IMR-90 (cell line): ENCODE measurements around the gene FOXL1. TPM values are rescaled to one million over a fixed set of nuclear protein-coding genes. Genes with fewer than 3 reads are reported as not detected.
A peak's percentile ranks its signal among the peaks of the same experiment; 100 is the strongest.

Experiments used
- ATAC-seq: fragments of 200-7000 bp; cut with Tn5 transposase; 2 replicates; pipeline ENCODE4 v1.9.1; 2020; ENCODE audit warnings: low read depth, mild to moderate bottlenecking, moderate library complexity
- BruUV-seq: library from RNA; stranded (reverse); fragments of 400-500 nt; replicated peaks from 2 replicates; lab custom pipeline; 2021; lab: Mats Ljungman, UMichigan
- CTCF ChIA-PET: fragments of 300-600 bp; formaldehyde crosslinking; extraction: SDS; loops from one replicate; lab custom pipeline; 2021; ENCODE audit warnings: antibody characterized with exemption; lab: Yijun Ruan, JAX
- POLR2A ChIA-PET: fragments of 300-600 bp; sonication (Branson Sonifier 250); formaldehyde crosslinking; loops from one replicate; lab custom pipeline; 2022; ENCODE audit warnings: antibody characterized with exemption; ENCODE audit not compliant: unreplicated experiment; lab: Charles Lee
- DNase-seq: peaks from one replicate; pipeline ENCODE4 v3.0.0; 2013
- H2AFZ ChIP-seq: replicated peaks from 2 replicates; pipeline ENCODE3; 2013; ENCODE audit warnings: low read length, mild to moderate bottlenecking; ENCODE audit not compliant: poor library complexity
- H2AK5ac ChIP-seq: 2 replicates; pipeline ENCODE4 v1.6.1; 2013; ENCODE audit warnings: low read depth, low read length, inconsistent platforms
- H2AK9ac ChIP-seq: replicated peaks from 2 replicates; pipeline ENCODE3; 2013; ENCODE audit warnings: mild to moderate bottlenecking, low read depth, low read length, moderate library complexity; ENCODE audit not compliant: poor library complexity
- H2BK120ac ChIP-seq: 2 replicates; pipeline ENCODE4 v1.6.1; 2013; ENCODE audit warnings: low read depth, low read length, inconsistent platforms
- H2BK15ac ChIP-seq: 3 replicates; pipeline ENCODE4 v1.6.1; 2013; ENCODE audit warnings: low read depth, low read length, inconsistent platforms
- H2BK20ac ChIP-seq: 2 replicates; pipeline ENCODE4 v1.6.1; 2013; ENCODE audit warnings: low read depth, mild to moderate bottlenecking, inconsistent platforms, low read length, moderate library complexity
- H2BK5ac ChIP-seq: 2 replicates; pipeline ENCODE4 v1.6.1; 2013; ENCODE audit warnings: mild to moderate bottlenecking, low read depth, low read length, inconsistent platforms; ENCODE audit not compliant: poor library complexity, severe bottlenecking
- H3K14ac ChIP-seq: replicated peaks from 2 replicates; pipeline ENCODE4 v1.6.1; 2013; ENCODE audit warnings: low read depth, low read length, inconsistent platforms
- H3K18ac ChIP-seq: 2 replicates; pipeline ENCODE4 v1.6.1; 2013; ENCODE audit warnings: low read depth, low read length, control low read depth
- H3K23ac ChIP-seq: 2 replicates; pipeline ENCODE4 v1.6.1; 2013; ENCODE audit warnings: low read depth, low read length, inconsistent platforms
- H3K27ac ChIP-seq: 2 replicates; pipeline ENCODE4 v1.5.1; 2013; ENCODE audit warnings: mild to moderate bottlenecking, control low read depth, low read length; ENCODE audit not compliant: insufficient read depth
- H3K27me3 ChIP-seq: 2 replicates; pipeline ENCODE4 v1.6.1; 2013; ENCODE audit warnings: low read length; ENCODE audit not compliant: control insufficient read depth, insufficient read depth
- H3K36me3 ChIP-seq: 2 replicates; pipeline ENCODE4 v1.6.1; 2013; ENCODE audit warnings: low read length, mixed read lengths; ENCODE audit not compliant: control insufficient read depth, insufficient read depth
- H3K4ac ChIP-seq: 2 replicates; pipeline ENCODE4 v1.6.1; 2013; ENCODE audit warnings: low read depth, low read length, inconsistent platforms
- H3K4me1 ChIP-seq: 2 replicates; pipeline ENCODE4 v1.6.1; 2013; ENCODE audit warnings: low read length, mixed read lengths; ENCODE audit not compliant: control insufficient read depth, insufficient read depth
- H3K4me2 ChIP-seq: 2 replicates; pipeline ENCODE4 v1.6.1; 2013; ENCODE audit warnings: low read depth, mild to moderate bottlenecking, control low read depth, low read length, moderate library complexity
- H3K4me3 ChIP-seq: 2 replicates; pipeline ENCODE4 v1.5.1; 2013; ENCODE audit warnings: low read depth, mild to moderate bottlenecking, control low read depth, low read length, moderate library complexity; ENCODE audit not compliant: insufficient read depth
- H3K56ac ChIP-seq: 2 replicates; pipeline ENCODE4 v1.6.1; 2013; ENCODE audit warnings: low read length, inconsistent platforms; ENCODE audit not compliant: insufficient read depth; ENCODE audit errors: extremely low read depth
- H3K79me1 ChIP-seq, 2 experiments: 2 replicates each; pipeline ENCODE4 v1.6.1; 2013; ENCODE audit warnings: low read length in 2 of 2, inconsistent platforms in 1 of 2, low read depth in 1 of 2
- H3K9ac ChIP-seq: 2 replicates; pipeline ENCODE4 v1.6.1; 2013; ENCODE audit warnings: low read depth, low read length, control low read depth
- H3K9me1 ChIP-seq: 2 replicates; pipeline ENCODE4 v1.6.1; 2013; ENCODE audit warnings: low read length, inconsistent platforms; ENCODE audit not compliant: insufficient read depth
- H3K9me3 ChIP-seq: 2 replicates; pipeline ENCODE4 v1.6.1; 2013; ENCODE audit warnings: low read length; ENCODE audit not compliant: control insufficient read depth, insufficient read depth
- H4K20me1 ChIP-seq: 2 replicates; pipeline ENCODE4 v1.6.1; 2013; ENCODE audit warnings: low read length, inconsistent platforms; ENCODE audit not compliant: insufficient read depth
- H4K5ac ChIP-seq: 2 replicates; pipeline ENCODE4 v1.6.1; 2013; ENCODE audit warnings: mild to moderate bottlenecking, low read depth, low read length, control low read depth
- H4K8ac ChIP-seq, 2 experiments: 2 replicates each; pipeline ENCODE4 v1.6.1; 2013; ENCODE audit warnings: low read depth in 2 of 2, low read length in 2 of 2, control low read depth in 1 of 2, inconsistent platforms in 1 of 2
- H4K91ac ChIP-seq: 2 replicates; pipeline ENCODE4 v1.6.1; 2013; ENCODE audit warnings: low read depth, low read length, inconsistent platforms; ENCODE audit not compliant: insufficient read depth
- CEBPB ChIP-seq: IDR thresholded peaks from 2 replicates; pipeline ENCODE4 v1.6.1; 2012; ENCODE audit warnings: low read depth, low read length, improper control_type of control experiment
- FOS ChIP-seq: fragments of 150-350 bp; IDR thresholded peaks from 2 replicates; pipeline ENCODE4 v1.6.1; 2016; ENCODE audit warnings: low read depth, low read length
- MAFK ChIP-seq: IDR thresholded peaks from 2 replicates; pipeline ENCODE4 v1.6.1; 2012; ENCODE audit warnings: low read depth, low read length, improper control_type of control experiment
- MAZ ChIP-seq: IDR thresholded peaks from 2 replicates; pipeline ENCODE4 v1.6.1; 2012; ENCODE audit warnings: low read depth, mild to moderate bottlenecking, low read length, improper control_type of control experiment, moderate library complexity, borderline replicate concordance
- NFE2L2 ChIP-seq: fragments of 150-350 bp; IDR thresholded peaks from 2 replicates; pipeline ENCODE4 v1.6.1; 2016; ENCODE audit warnings: low read depth, mild to moderate bottlenecking, low read length
- RFX5 ChIP-seq: IDR thresholded peaks from 2 replicates; pipeline ENCODE4 v1.8.0; 2012; ENCODE audit warnings: low read depth, mild to moderate bottlenecking, low read length, moderate library complexity
- SMC3 ChIP-seq: fragments of 150-350 bp; IDR thresholded peaks from 2 replicates; pipeline ENCODE4 v1.6.1; 2016; ENCODE audit warnings: low read depth, mild to moderate bottlenecking, antibody characterized with exemption, low read length, moderate library complexity
- WGBS, 2 experiments: methylation state at CpG; one replicate each; pipeline versions ENCODE4 v1.1.5 to v1.1.7; 2013; ENCODE audit warnings: missing lambda C conversion rate in 2 of 2; ENCODE audit not compliant: insufficient read length in 1 of 2; ENCODE audit errors: extremely low coverage in 2 of 2; 5-methylcytosine and 5-hydroxymethylcytosine counted together
- dilution Hi-C: fragments of 300-500 bp; cut with HindIII; formaldehyde crosslinking; loops from one replicate; pipeline ENCODE4 v1.14.3; 2018; ENCODE audit warnings: low sequenced_read_pairs; ENCODE audit not compliant: unreplicated experiment
- in situ Hi-C: fragments of 300-500 bp; cut with MboI; formaldehyde crosslinking; loops from 3 replicates; pipeline ENCODE4 v1.14.3; 2019; ENCODE audit warnings: low sequenced_read_pairs, inconsistent platforms, mixed read lengths
- intact Hi-C: fragments of 100-400 bp; cut with micrococcal nuclease; formaldehyde crosslinking; loops from 2 replicates; pipeline ENCODE4 v1.10.0; 2022
- polyA plus RNA-seq, 3 experiments: library from polyadenylated mRNA; depleted of rRNA; stranded (reverse); fragments of >200 nt; gene quantifications; 2 replicates each; pipeline ENCODE4 v1.2.3, GENCODE V29; 2012; ENCODE audit warnings: low replicate concordance in 1 of 3
- total RNA-seq: library from RNA; depleted of rRNA; stranded (reverse); fragments of >200 nt; gene quantifications from 2 replicates; pipeline ENCODE4 v1.2.3, GENCODE V29; 2012
- TF ChIP-seq, protein P1 (sequence below): conservative IDR thresholded peaks from 2 replicates; pipeline ENCODE4 v1.5.1; 2012; ENCODE audit warnings: mild to moderate bottlenecking, low read depth, low read length, improper control_type of control experiment

FOXL1 gene
- total and polyA plus RNA-seq, 2 of the 4 experiments (the other 2 are of a cell fraction) = 15.2 to 25.8 TPM

GRCh38 chr16:86575095-86575685 lies 3.2 kb upstream of the FOXL1 start:
- intact Hi-C loops = loop anchor here (2.0 to 5.0 kb wide), 3 partner anchors 257 to 486 kb away; no protein-coding TSS in a partner anchor

More at GRCh38 chr16:86575095-86575685, 3.2 kb upstream of the FOXL1 start:
- Histone ChIP-seq H3K79me1 (peaks cover 20 to 54% of the 10 kb centered on the region in 2 experiments), H2BK5ac (peak overlapping the region; percentile 60), H2BK15ac (peak overlapping the region; percentile 81; the same call in 2 of the 3 replicates), H4K91ac (peak overlapping the region; percentile 88), H4K8ac (peak overlapping the region; percentile 64 to 95), H3K4me3 (no peak overlapping the region), H3K9me1 (peaks cover 12% of the 10 kb centered on the region), H4K20me1 (0 out of 2 replicates have a peak, but pooled peaks cover 11% of the 10 kb centered on the region), H3K27ac (peak overlapping the region; percentile 65), H2AK9ac (peak overlapping the region; percentile 47), H2BK20ac (peak overlapping the region; percentile 79), H3K4me2 (peak overlapping the region; percentile 48), H3K9me3 (no peaks in the 10 kb centered on the region), H3K14ac (peak overlapping the region; percentile 90), H3K27me3 (no peaks in the 10 kb centered on the region), H2AFZ (peak overlapping the region; percentile 79), H3K9ac (peak overlapping the region; percentile 61), H3K56ac (peak overlapping the region; percentile 63), H3K23ac (peak overlapping the region; percentile 98), H3K18ac (peak overlapping the region; percentile 66), H4K5ac (peak overlapping the region; percentile 44), H3K4ac (peak overlapping the region; percentile 88), H2BK120ac (peak overlapping the region; percentile 91), H3K4me1 (peaks cover 13% of the 10 kb centered on the region), H2AK5ac (peak overlapping the region; percentile 98), H3K36me3 (no peaks in the 10 kb centered on the region)
- DNase-seq (no peak), ATAC-seq (no peak)
- dilution Hi-C loops = no loop called here
- CTCF ChIA-PET = interaction anchor here (1.2 to 1.7 kb wide), 3 partner anchors 11 to 488 kb away, joined by 3 to 13 read pairs (median 3); no protein-coding TSS in a partner anchor
- BruUV-seq = no TSS peak
- WGBS, 2 experiments = 69% methylated on average over 11 of the region's 17 CpGs; no CpG with 5 or more reads in 1 of the 2 experiments
- POLR2A ChIA-PET = no interaction called here
- TF ChIP-seq FOS = no peak
- no peak for TF ChIP-seq CEBPB
- TF ChIP-seq MAZ = no peak
- no peak for TF ChIP-seq SMC3
- TF ChIP-seq RFX5 = no peak
- TF ChIP-seq MAFK = no peak
- TF ChIP-seq NFE2L2 = no peak
- TF ChIP-seq, protein P1, sequence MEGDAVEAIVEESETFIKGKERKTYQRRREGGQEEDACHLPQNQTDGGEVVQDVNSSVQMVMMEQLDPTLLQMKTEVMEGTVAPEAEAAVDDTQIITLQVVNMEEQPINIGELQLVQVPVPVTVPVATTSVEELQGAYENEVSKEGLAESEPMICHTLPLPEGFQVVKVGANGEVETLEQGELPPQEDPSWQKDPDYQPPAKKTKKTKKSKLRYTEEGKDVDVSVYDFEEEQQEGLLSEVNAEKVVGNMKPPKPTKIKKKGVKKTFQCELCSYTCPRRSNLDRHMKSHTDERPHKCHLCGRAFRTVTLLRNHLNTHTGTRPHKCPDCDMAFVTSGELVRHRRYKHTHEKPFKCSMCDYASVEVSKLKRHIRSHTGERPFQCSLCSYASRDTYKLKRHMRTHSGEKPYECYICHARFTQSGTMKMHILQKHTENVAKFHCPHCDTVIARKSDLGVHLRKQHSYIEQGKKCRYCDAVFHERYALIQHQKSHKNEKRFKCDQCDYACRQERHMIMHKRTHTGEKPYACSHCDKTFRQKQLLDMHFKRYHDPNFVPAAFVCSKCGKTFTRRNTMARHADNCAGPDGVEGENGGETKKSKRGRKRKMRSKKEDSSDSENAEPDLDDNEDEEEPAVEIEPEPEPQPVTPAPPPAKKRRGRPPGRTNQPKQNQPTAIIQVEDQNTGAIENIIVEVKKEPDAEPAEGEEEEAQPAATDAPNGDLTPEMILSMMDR = no peak
- in situ Hi-C loops = loop anchor here (5.0 kb wide), 1 partner anchor 92 kb away; no protein-coding TSS in a partner anchor
